Subcutaneous adipose tissue (tissue), 4 donors: Measurements from ENCODE around the gene SAPCD2. TPM values are rescaled to one million over a fixed set of nuclear protein-coding genes. Genes with fewer than 3 reads are reported as not detected.

Source experiments
- total RNA-seq, 4 donors: library from RNA; depleted of rRNA; stranded (reverse); fragments of >200 nt; gene quantifications; one replicate each; pipeline ENCODE4 v1.1.0, GENCODE V29; 2016
- TF ChIP-seq, protein P1 (sequence below): fragments of 450-650 bp; IDR thresholded peaks from one replicate; pipeline ENCODE4 v1.5.1; 2016; ENCODE audit warnings: low read depth, mild to moderate bottlenecking, control low read depth, antibody characterized with exemption, moderate library complexity

The SAPCD2 gene
- total RNA-seq, 4 donors from 2014 or later = 0.19 to 0.66 (median 0.51) TPM; not detected in 1

DNA sequence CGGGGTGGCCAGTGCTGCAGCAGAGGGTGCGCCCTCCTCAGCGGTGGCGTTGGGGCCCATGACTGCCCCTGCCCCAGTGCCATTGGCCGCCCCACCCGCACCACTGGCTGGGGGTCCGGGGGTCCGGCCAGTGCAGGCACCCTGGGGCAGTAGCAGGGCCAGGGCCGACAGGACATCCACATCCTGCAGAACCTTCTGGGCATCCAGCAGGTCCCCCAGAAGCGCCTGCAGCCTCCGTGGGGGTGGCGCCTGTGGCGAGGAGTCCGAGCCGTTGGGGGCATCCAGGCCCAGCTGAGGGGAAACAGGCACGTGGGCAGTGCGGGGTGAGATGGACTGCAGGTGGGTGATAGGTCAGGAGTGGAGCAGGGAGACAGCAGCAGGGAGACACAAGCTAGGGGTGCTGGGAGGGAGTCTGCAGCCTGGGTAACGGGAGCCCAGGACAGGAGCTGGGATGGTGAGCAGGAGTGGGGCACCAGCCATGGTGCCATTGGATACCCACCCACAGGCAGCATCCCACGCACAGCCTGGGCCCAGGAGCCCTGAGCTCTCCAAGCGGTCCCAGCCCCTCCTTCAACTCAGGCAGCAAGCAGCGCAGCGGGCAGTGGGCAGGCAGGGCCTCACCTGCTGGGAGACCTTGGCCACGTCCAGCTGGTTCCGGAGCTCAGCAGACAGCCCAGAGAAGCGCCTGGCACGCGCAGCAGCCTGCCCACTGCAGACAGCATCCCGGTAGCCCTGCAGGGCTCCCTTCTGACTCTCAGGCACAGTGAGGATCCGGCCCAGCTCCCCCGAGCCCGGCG is 49.4 kb downstream of the SAPCD2 start:
- TF ChIP-seq, protein P1, sequence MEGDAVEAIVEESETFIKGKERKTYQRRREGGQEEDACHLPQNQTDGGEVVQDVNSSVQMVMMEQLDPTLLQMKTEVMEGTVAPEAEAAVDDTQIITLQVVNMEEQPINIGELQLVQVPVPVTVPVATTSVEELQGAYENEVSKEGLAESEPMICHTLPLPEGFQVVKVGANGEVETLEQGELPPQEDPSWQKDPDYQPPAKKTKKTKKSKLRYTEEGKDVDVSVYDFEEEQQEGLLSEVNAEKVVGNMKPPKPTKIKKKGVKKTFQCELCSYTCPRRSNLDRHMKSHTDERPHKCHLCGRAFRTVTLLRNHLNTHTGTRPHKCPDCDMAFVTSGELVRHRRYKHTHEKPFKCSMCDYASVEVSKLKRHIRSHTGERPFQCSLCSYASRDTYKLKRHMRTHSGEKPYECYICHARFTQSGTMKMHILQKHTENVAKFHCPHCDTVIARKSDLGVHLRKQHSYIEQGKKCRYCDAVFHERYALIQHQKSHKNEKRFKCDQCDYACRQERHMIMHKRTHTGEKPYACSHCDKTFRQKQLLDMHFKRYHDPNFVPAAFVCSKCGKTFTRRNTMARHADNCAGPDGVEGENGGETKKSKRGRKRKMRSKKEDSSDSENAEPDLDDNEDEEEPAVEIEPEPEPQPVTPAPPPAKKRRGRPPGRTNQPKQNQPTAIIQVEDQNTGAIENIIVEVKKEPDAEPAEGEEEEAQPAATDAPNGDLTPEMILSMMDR = no peak

- TF ChIP-seq, protein P1 = no peak
These were observed 50.3 kb downstream of the SAPCD2 start for GRCh38 chr9:137019891-137020683.

DNA sequence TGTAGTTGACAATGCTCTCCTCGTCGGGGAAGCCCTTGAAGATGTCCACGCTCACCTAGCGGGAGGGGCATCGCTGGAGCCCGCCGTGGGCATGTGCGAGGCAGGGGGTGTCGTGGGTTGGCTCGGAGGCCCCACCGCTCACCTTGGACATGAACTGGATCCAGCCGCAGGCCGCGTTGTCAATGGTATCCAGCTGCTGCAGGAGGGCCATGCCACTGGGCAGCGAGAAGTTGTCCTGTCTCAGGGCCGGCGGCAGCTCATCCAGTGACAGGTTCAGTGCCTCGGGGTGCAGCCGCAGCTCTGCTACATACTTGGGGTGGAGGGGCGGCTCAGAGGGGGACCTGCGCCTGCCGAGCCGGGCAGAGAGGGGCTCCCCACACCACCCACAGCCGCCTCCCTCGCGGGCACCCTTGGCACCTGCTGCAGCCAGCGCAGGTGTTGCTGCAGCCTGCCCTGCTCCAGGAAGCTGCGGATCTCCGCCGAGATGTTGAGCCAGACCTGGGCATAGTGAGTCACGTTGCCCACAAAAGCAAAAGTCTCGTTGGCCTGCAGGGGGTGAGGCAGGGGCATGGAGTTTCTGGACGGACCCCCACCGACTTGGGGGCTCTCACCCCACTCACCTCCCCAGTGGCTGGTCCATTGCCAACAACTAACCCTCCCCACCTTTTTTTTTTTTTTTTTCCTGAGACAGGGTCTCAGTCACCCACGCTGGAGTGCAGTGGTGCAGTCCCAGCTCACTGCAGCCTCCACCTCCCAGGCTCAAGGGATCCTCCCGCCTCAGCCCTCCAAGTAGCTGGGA is 51.4 kb downstream of the SAPCD2 start:
- TF ChIP-seq, protein P1 = no peak

GRCh38 chr9:137017791-137018497 is 52.4 kb downstream of the SAPCD2 start:
- TF ChIP-seq, protein P1 = no peak

- TF ChIP-seq, protein P1 = no peak
These were observed 53.3 kb downstream of the SAPCD2 start for GRCh38 chr9:137017071-137017470.

DNA sequence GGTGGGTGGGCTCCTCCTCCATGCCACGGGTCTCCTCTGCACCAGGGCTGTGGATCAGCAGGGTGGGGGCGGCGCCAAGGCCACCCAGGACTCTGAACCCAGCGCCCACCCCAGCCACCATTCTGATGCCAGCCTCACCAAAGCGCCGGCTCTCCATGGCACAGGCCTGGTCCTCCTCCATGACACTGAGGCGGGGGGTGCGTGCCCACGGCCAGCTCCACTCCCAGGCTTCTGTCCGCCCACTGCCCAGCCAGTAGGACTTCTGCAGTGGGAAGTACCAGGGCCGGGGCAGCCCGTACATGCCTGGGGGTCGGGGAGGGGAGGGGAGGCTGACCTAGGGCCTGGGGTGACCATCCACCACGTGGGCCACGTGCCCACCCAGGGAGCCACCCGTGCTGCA is 53.9 kb downstream of the SAPCD2 start:
- TF ChIP-seq, protein P1 = no peak
